Osteocyte (in vitro differentiated cells): ENCODE results near the gene VIP. TPM values are rescaled to one million over a fixed set of nuclear protein-coding genes. Genes with fewer than 3 reads are reported as not detected.

Experiments
- DNase-seq: peaks from one replicate; pipeline ENCODE4 v3.0.0; 2021; ENCODE audit warnings: mixed read lengths; ENCODE audit not compliant: unreplicated experiment; ENCODE audit errors: extremely low spot score
- H3K27ac Mint-ChIP-seq: one replicate; pipeline ENCODE4 v1.8.0; 2021; ENCODE audit warnings: mild to moderate bottlenecking, mixed read lengths; ENCODE audit not compliant: unreplicated experiment
- H3K27me3 Mint-ChIP-seq: one replicate; pipeline ENCODE4 v1.8.0; 2021; ENCODE audit warnings: mixed read lengths; ENCODE audit not compliant: unreplicated experiment
- H3K36me3 Mint-ChIP-seq: one replicate; pipeline ENCODE4 v1.8.0; 2021; ENCODE audit warnings: mixed read lengths; ENCODE audit not compliant: unreplicated experiment
- H3K4me1 Mint-ChIP-seq: one replicate; pipeline ENCODE4 v1.8.0; 2021; ENCODE audit warnings: mixed read lengths; ENCODE audit not compliant: unreplicated experiment
- H3K4me3 Mint-ChIP-seq: one replicate; pipeline ENCODE4 v1.8.0; 2021; ENCODE audit warnings: mild to moderate bottlenecking, moderate library complexity, mixed read lengths; ENCODE audit not compliant: unreplicated experiment
- H3K9me3 Mint-ChIP-seq: one replicate; pipeline ENCODE4 v1.8.0; 2021; ENCODE audit warnings: mixed read lengths; ENCODE audit not compliant: unreplicated experiment
- total RNA-seq: library from RNA; stranded (reverse); gene quantifications from 2 replicates; pipeline ENCODE4 v1.2.1, GENCODE V29; 2021
- TF ChIP-seq, protein P1 (sequence below): fragments of 200-600 bp; sonication (generic); IDR thresholded peaks from 2 replicates; pipeline ENCODE4 v1.5.0; 2021; ENCODE audit warnings: antibody characterized with exemption, mild to moderate bottlenecking, moderate library complexity

VIP gene
- total RNA-seq, 1 donor from 2014 or later, result not detected

DNA sequence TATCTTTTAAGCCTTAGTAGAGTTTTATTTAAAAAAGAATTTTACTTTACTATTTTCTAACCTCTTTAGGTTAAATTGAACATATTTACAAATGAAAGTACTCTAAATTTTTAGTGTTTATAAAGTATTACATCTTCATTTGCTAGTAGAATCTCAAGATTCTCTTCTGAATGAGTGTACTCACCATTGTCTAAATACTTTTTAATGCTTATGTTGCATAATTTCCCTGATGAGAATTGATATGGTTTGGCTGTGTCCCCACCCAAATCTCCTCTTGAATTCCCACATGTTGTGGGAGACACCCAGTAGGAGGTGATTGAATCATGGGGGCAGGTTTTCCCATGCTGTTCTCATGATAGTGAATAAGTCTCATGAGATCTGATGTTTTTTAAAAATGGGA lies 53.6 kb downstream of the VIP start:
- Mint-ChIP-seq H3K4me1 (no peaks in the 10 kb centered on the region), H3K27ac (no peak overlapping the region), H3K9me3 (peaks cover 9% of the 10 kb centered on the region), H3K36me3 (no peaks in the 10 kb centered on the region), H3K4me3 (no peak overlapping the region), H3K27me3 (peaks cover 3% of the 10 kb centered on the region)
- DNase-seq, result no peak
- TF ChIP-seq, protein P1, sequence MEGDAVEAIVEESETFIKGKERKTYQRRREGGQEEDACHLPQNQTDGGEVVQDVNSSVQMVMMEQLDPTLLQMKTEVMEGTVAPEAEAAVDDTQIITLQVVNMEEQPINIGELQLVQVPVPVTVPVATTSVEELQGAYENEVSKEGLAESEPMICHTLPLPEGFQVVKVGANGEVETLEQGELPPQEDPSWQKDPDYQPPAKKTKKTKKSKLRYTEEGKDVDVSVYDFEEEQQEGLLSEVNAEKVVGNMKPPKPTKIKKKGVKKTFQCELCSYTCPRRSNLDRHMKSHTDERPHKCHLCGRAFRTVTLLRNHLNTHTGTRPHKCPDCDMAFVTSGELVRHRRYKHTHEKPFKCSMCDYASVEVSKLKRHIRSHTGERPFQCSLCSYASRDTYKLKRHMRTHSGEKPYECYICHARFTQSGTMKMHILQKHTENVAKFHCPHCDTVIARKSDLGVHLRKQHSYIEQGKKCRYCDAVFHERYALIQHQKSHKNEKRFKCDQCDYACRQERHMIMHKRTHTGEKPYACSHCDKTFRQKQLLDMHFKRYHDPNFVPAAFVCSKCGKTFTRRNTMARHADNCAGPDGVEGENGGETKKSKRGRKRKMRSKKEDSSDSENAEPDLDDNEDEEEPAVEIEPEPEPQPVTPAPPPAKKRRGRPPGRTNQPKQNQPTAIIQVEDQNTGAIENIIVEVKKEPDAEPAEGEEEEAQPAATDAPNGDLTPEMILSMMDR, result no peak

Other genes starting within 250 kb of the VIP start
- gene SYNE1, start 113.4 kb upstream of the VIP start, total RNA-seq, result 130 and 142 TPM in 2 replicates
- gene MYCT1, start 52.9 kb upstream of the VIP start, total RNA-seq, result not detected in 2 replicates
- 8.6 and 8.9 TPM in 2 replicates for gene FBXO5, start 232.2 kb downstream of the VIP start, total RNA-seq